A549 treated with AZD9567 at 1 μM for 4 hours (cell line): ENCODE results near the gene HLA-DRB1. TPM values are rescaled to one million over a fixed set of nuclear protein-coding genes. Genes with fewer than 3 reads are reported as not detected.

Experiments used
- total RNA-seq: library from RNA; stranded (reverse); fragments of 200-300 nt; extraction: Qiagen RNA extraction; gene quantifications from 5 replicates; pipeline ENCODE4 v1.2.3, GENCODE V29; 2022; ENCODE audit not compliant: insufficient read depth

The HLA-DRB1 gene
- not detected in 5 replicates for total RNA-seq

DNA sequence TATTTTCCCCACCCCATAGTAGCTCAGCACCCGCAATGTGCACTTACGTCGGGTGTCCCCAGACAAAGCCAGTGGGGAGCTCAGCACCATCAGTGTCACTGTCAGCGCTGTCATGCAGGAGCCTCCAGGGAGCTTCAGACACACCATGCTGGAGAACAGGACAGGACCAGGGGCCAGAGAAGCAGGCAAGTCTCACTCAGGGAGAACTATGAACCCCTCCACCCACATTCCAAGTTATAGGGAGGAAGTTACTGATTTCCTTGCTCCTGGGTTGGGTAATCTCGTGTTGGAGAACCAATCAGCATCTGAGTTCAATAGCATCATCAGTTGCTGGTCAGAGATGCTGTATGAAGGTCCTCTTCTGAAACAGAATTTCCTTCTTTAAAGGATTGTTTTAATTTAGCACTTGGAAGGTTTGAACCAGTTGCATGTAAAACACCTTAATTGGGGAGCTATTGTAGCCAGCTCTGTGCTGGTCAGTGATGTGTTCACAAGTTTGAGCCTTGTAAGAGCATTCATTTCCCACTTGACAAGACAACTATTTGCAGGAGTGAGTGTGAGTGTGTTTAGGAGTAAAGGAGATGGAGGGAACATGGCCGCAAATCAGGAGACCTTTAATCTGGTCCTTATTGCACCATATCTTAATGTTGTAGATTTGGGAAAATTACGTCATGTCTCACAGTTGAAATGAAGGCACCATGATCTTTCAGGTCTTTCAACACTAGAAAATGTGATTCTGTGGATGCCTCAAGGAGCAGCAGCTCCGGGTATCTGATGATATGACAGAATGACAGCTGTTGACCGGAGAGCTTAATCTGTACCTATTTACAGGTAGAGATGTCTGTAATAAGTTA, at the start of gene HLA-DRB1:
Gene HLA-DRB1 (minus strand): TSS at position 253 of the 854 bp plus-strand sequence. CDS start 106 bp downstream, at position 147.

DNA sequence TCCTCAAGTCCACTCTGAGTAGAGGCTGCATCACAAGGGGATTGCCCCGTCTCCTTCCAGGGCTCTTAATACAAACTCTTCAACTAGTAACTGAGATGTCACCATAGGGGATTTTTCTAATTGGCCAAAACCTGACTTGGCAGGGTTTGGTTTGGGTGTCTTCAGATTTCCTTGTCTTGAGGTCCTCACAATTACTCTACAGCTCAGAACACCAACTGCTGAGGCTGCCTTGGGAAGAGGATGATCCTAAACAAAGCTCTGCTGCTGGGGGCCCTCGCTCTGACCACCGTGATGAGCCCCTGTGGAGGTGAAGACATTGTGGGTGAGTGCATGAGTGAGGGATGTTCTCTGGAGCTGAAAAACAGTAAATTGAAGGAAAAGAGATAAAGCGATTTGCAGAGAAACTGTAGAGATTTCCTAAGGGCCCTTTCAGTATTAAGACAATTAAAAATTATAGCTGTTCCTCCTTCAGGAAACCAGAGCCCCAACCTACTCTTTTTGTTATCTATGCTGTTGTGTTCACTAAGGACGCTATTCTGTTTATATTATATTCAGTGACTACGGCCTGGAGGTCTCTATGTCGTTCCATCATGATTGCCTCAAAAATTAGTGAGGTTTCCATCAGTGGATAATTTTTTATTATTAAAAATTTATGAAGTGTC, 47.7 kb upstream of the HLA-DRB1 start, which contains the start of gene HLA-DQA1:
Gene HLA-DQA1 (plus strand): TSS at position 188 of the 662 bp plus-strand sequence. CDS start 53 bp downstream, at position 241.

DNA sequence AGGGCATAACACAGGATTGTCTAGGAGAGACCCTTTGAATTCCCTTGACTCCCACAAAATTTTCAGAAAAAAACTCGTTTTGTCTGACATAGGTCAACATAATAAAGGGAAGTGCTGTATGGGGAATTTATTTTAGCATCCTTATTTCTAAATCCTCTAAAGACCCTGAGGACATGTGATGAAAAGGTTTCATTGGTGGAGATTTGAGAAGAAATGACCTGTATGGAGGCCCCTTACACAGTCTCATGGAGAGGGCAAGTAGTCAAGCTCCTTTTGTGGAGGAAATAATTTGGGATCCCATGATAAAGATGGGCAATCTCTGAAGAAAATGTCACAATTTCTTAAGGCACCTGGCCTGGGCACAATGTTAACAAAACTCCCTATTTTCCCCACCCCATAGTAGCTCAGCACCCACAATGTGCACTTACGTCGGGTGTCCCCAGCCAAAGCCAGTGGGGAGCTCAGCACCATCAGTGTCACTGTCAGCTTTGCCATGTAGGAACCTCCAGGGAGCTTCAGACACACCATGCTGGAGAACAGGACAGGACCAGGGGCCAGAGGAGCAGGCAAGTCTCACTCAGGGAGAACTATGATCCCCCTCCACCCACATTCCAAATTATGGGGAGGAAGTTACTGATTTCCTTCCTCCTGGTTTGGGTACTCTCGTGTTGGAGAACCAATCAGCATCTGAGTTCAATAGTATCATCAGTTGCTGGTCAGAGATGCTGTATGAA, 59.8 kb downstream of the HLA-DRB1 start, which contains the start of gene HLA-DRB5:
Gene HLA-DRB5 (minus strand): TSS at position 591 of the 734 bp plus-strand sequence. CDS start 63 bp downstream, at position 528.

Other genes with a start within 250 kb of the HLA-DRB1 start
- gene TSBP1, start 217.9 kb downstream of the HLA-DRB1 start, total RNA-seq, result not detected in 5 replicates
- gene BTNL2, start 182.7 kb downstream of the HLA-DRB1 start, total RNA-seq, result not detected in 5 replicates
- not detected in 5 replicates for gene HLA-DRA, start 150.0 kb downstream of the HLA-DRB1 start, total RNA-seq
- not detected in 5 replicates for gene HLA-DRB5, start 59.6 kb downstream of the HLA-DRB1 start, total RNA-seq
- gene HLA-DQA1, start 47.6 kb upstream of the HLA-DRB1 start, total RNA-seq, result not detected in 5 replicates
- gene HLA-DQB1, start 76.8 kb upstream of the HLA-DRB1 start, total RNA-seq, result not detected in 5 replicates
- gene HLA-DQA2, start 151.5 kb upstream of the HLA-DRB1 start, total RNA-seq, result not detected in 5 replicates
- not detected in 5 replicates for gene HLA-DQB2, start 173.7 kb upstream of the HLA-DRB1 start, total RNA-seq
- 0.10 to 0.19 TPM (median 0.17 TPM) in 4 of 5 replicates, not detected in the other for gene HLA-DOB, start 227.2 kb upstream of the HLA-DRB1 start, total RNA-seq
- 17.5 to 28.0 TPM (median 20.4 TPM) in 5 replicates for gene TAP2, start 248.9 kb upstream of the HLA-DRB1 start, total RNA-seq